Neural progenitor cell (in vitro differentiated cells): ENCODE measurements around the gene ZNF518B.

Experiments
- CTCF ChIP-seq: fragments of 200-600 bp; sonication (generic); IDR thresholded peaks from 2 replicates; pipeline ENCODE4 v1.5.1; 2017; ENCODE audit warnings: antibody characterized with exemption, mild to moderate bottlenecking
- EZH2 ChIP-seq: fragments of 200-600 bp; sonication (generic); IDR thresholded peaks from 2 replicates; pipeline ENCODE4 v1.6.1; 2017; ENCODE audit warnings: antibody characterized with exemption, mild to moderate bottlenecking, moderate library complexity

- TF ChIP-seq CTCF (no peak), EZH2 (no peak)
These were observed 43.5 kb upstream of the ZNF518B start for GRCh38 chr4:10500776-10501175.
